Stimulated activated CD8-positive, alpha-beta memory T cell treated with anti-CD3 and anti-CD28 coated beads, Interleukin-2, amount 100 ng/mL, for 1 hour (primary cell): ENCODE measurements around the gene ATF7IP2.
"Not testable (repeated sequence)": the region's sequence is repeated elsewhere in the genome, so short reads cannot be mapped to it uniquely, and the experiment has no call there.

Source experiments
- DNase-seq, 2 donors: peaks; one replicate each; pipeline ENCODE4 v3.0.0-alpha.2; 2020; ENCODE audit warnings: low read depth in 2 of 2

ATF7IP2 gene

GRCh38 chr16:10452208-10453158, 66.6 kb downstream of the ATF7IP2 start:
- DNase-seq, result not testable (repeated sequence)

GRCh38 chr16:10453159-10453510, 67.3 kb downstream of the ATF7IP2 start:
- DNase-seq, result no peak

GRCh38 chr16:10465821-10466220, 80.0 kb downstream of the ATF7IP2 start:
- DNase-seq, result no peak

GRCh38 chr16:10466313-10466712, 80.5 kb downstream of the ATF7IP2 start:
- DNase-seq, result no peak

GRCh38 chr16:10466861-10467260, 81.0 kb downstream of the ATF7IP2 start:
- DNase-seq, result no peak

GRCh38 chr16:10476636-10477035, 90.8 kb downstream of the ATF7IP2 start:
- DNase-seq, result not testable (repeated sequence)

- DNase-seq, result no peak
Observed at GRCh38 chr16:10480151-10480550, 94.3 kb downstream of the ATF7IP2 start.

- no peak for DNase-seq
Observed at GRCh38 chr16:10485159-10485558, 99.3 kb downstream of the ATF7IP2 start.

- DNase-seq, result no peak
Observed at GRCh38 chr16:10485698-10486382, 100.0 kb downstream of the ATF7IP2 start.

GRCh38 chr16:10490141-10490540, 104.3 kb downstream of the ATF7IP2 start:
- DNase-seq, result no peak

- DNase-seq, result no peak
Observed at GRCh38 chr16:10493276-10493675, 107.4 kb downstream of the ATF7IP2 start.

- DNase-seq, result no peak
Observed at GRCh38 chr16:10494343-10495030, 108.6 kb downstream of the ATF7IP2 start.

GRCh38 chr16:10495031-10495345, 109.1 kb downstream of the ATF7IP2 start:
- DNase-seq, result no peak

- DNase-seq, result no peak
Observed at GRCh38 chr16:10497132-10498101, 111.6 kb downstream of the ATF7IP2 start.

GRCh38 chr16:10500582-10500981, 114.7 kb downstream of the ATF7IP2 start:
- DNase-seq, result no peak

- no peak for DNase-seq
Observed at GRCh38 chr16:10501016-10501607, 115.3 kb downstream of the ATF7IP2 start.

GRCh38 chr16:10502776-10503175, 116.9 kb downstream of the ATF7IP2 start:
- DNase-seq, result no peak

- DNase-seq, result no peak
Observed at GRCh38 chr16:10504404-10504885, 118.6 kb downstream of the ATF7IP2 start.

- DNase-seq, result not testable (repeated sequence)
Observed at GRCh38 chr16:10505286-10505685, 119.4 kb downstream of the ATF7IP2 start.

- DNase-seq, result peak; percentile 27 to 46
Observed at GRCh38 chr16:10509534-10510025, 123.7 kb downstream of the ATF7IP2 start.

GRCh38 chr16:10510279-10510678, 124.4 kb downstream of the ATF7IP2 start:
- DNase-seq, result no peak
